OCI-LY3 (cell line): ENCODE data around the gene NLK.

Experiments used
- CTCF ChIP-seq: fragments of 200-600, 300-600 bp; sonication (generic); IDR thresholded peaks from 2 replicates; pipeline ENCODE4 v1.5.1; 2014; ENCODE audit warnings: antibody characterized with exemption, low read length, low read depth
- EZH2phosphoT487 ChIP-seq: fragments of 200-600 bp; shearing (Covaris generic); IDR thresholded peaks from 2 replicates; pipeline ENCODE4 v1.6.1; 2018; ENCODE audit warnings: antibody characterized with exemption, mixed run types, low read depth

GRCh38 chr17:28127196-28127595 is 84.7 kb downstream of the NLK start:
- TF ChIP-seq CTCF (no peak), EZH2phosphoT487 (no peak)
